HEK293T (cell line): ENCODE results near the gene SBF1.

ENCODE experiments used
- ARNT ChIP-seq: fragments of 450-650 bp; IDR thresholded peaks from 2 replicates; pipeline ENCODE4 v1.6.1; 2017; ENCODE audit warnings: mild to moderate bottlenecking
- BHLHE40 ChIP-seq: fragments of 450-650 bp; IDR thresholded peaks from 2 replicates; pipeline ENCODE4 v1.6.1; 2016; ENCODE audit warnings: mild to moderate bottlenecking, moderate library complexity, borderline replicate concordance
- NFRKB ChIP-seq: fragments of 450-650 bp; IDR thresholded peaks from 2 replicates; pipeline ENCODE4 v1.6.1; 2016; ENCODE audit warnings: mild to moderate bottlenecking, moderate library complexity
- TARDBP ChIP-seq: fragments of 450-650 bp; IDR thresholded peaks from 2 replicates; pipeline ENCODE4 v1.6.1; 2016

GRCh38 chr22:50516891-50517290 lies 42.1 kb upstream of the SBF1 start:
- TF ChIP-seq TARDBP (no peak), BHLHE40 (no peak), ARNT (no peak), NFRKB (no peak)
